ENCODE data around the gene ILDR1. TPM values are rescaled to one million over a fixed set of nuclear protein-coding genes. Genes with fewer than 3 reads are reported as not detected.

The ILDR1 gene
- total RNA-seq, 1 donor from 2014 or later, result 0.07 TPM

DNA sequence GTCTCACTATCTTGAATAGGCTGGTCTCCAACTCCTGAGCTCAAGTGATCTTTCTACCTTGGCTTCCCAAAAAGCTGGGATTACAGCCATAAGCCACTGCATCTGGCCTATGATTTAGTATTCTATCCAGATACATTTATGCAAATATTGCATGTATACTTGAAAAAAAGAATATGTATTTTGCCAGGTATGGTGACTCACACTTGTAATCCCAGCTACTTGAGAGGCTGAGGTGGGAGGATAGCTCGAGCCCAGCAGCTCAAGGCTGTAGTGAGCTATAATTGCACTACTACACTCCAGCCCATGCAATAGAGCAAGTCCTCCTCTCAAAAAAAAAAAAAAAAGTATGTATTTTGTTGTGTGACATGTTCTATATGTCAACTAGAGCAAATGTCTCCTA, 73.4 kb downstream of the ILDR1 start:
- Mint-ChIP-seq H3K4me1 (no peaks in the 10 kb centered on the region), H3K27ac (no peak overlapping the region), H3K4me3 (no peak overlapping the region), H3K9me3 (no peaks in the 10 kb centered on the region), H3K36me3 (no peaks in the 10 kb centered on the region), H3K27me3 (ENCODE audit: insufficient read depth, low read depth) (no peaks in the 10 kb centered on the region)
- Histone ChIP-seq H3K27ac (no peak overlapping the region), H3K27me3 (no peaks in the 10 kb centered on the region), H3K79me2 (ENCODE audit: low read depth) (no peaks in the 10 kb centered on the region), H3K9me3 (ENCODE audit: low read depth) (no peaks in the 10 kb centered on the region), H3K36me3 (no peaks in the 10 kb centered on the region), H3K4me2 (no peak overlapping the region), H2AFZ (replicated peaks) (no peak overlapping the region), H3K9ac (no peak overlapping the region), H3F3A (ENCODE audit: low read depth) (no peaks in the 10 kb centered on the region), H3K4me1 (no peaks in the 10 kb centered on the region), H4K20me1 (ENCODE audit: low read depth) (no peaks in the 10 kb centered on the region), H3K4me3 (no peak overlapping the region)
- TF ChIP-seq EZH2 (IDR thresholded peaks at IDR 0.05) (no peak), EZH2phosphoT487 (IDR thresholded peaks at IDR 0.05) (no peak)
- TF ChIP-seq, protein P1, sequence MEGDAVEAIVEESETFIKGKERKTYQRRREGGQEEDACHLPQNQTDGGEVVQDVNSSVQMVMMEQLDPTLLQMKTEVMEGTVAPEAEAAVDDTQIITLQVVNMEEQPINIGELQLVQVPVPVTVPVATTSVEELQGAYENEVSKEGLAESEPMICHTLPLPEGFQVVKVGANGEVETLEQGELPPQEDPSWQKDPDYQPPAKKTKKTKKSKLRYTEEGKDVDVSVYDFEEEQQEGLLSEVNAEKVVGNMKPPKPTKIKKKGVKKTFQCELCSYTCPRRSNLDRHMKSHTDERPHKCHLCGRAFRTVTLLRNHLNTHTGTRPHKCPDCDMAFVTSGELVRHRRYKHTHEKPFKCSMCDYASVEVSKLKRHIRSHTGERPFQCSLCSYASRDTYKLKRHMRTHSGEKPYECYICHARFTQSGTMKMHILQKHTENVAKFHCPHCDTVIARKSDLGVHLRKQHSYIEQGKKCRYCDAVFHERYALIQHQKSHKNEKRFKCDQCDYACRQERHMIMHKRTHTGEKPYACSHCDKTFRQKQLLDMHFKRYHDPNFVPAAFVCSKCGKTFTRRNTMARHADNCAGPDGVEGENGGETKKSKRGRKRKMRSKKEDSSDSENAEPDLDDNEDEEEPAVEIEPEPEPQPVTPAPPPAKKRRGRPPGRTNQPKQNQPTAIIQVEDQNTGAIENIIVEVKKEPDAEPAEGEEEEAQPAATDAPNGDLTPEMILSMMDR (IDR thresholded peaks at IDR 0.05), result no peak
- no peak for DNase-seq (ENCODE audit: low spot score)

DNA sequence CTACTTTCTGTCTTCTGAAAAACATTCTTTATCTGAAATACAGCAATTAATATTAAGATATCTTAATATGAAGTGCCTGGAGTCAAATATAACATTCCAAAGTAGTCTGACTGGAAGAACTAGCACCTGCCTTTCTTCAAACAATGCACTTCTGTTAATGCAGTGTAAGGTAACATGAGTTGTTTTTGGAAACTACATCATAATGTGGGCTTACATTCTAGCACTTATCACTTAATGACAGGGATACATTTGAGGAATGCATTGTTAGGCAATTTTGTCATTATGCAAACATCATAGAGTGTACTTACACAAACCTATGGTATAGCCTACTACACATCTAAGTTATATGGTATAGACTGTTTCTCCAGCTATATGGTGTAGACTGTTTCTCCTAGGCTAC, 78.6 kb downstream of the ILDR1 start:
- Histone ChIP-seq H4K20me1 (ENCODE audit: low read depth) (no peaks in the 10 kb centered on the region), H2AFZ (replicated peaks) (no peak overlapping the region), H3K9me3 (ENCODE audit: low read depth) (no peaks in the 10 kb centered on the region), H3K4me2 (no peak overlapping the region), H3K4me1 (no peaks in the 10 kb centered on the region), H3K36me3 (no peaks in the 10 kb centered on the region), H3K9ac (no peak overlapping the region), H3K27ac (no peak overlapping the region), H3F3A (ENCODE audit: low read depth) (no peaks in the 10 kb centered on the region), H3K4me3 (no peak overlapping the region), H3K27me3 (no peaks in the 10 kb centered on the region), H3K79me2 (ENCODE audit: low read depth) (no peaks in the 10 kb centered on the region)
- no peaks in the 10 kb centered on the region for H3K36me3 Mint-ChIP-seq
- TF ChIP-seq, protein P1 (IDR thresholded peaks at IDR 0.05), result no peak
- TF ChIP-seq EZH2phosphoT487 (IDR thresholded peaks at IDR 0.05) (no peak), EZH2 (IDR thresholded peaks at IDR 0.05) (no peak)
- no peak overlapping the region for H3K4me3 Mint-ChIP-seq
- no peaks in the 10 kb centered on the region for H3K27me3 Mint-ChIP-seq (ENCODE audit: insufficient read depth, low read depth)
- H3K4me1 Mint-ChIP-seq, result no peaks in the 10 kb centered on the region
- H3K27ac Mint-ChIP-seq, result no peak overlapping the region
- no peak for DNase-seq (ENCODE audit: low spot score)
- H3K9me3 Mint-ChIP-seq, result no peaks in the 10 kb centered on the region

DNA sequence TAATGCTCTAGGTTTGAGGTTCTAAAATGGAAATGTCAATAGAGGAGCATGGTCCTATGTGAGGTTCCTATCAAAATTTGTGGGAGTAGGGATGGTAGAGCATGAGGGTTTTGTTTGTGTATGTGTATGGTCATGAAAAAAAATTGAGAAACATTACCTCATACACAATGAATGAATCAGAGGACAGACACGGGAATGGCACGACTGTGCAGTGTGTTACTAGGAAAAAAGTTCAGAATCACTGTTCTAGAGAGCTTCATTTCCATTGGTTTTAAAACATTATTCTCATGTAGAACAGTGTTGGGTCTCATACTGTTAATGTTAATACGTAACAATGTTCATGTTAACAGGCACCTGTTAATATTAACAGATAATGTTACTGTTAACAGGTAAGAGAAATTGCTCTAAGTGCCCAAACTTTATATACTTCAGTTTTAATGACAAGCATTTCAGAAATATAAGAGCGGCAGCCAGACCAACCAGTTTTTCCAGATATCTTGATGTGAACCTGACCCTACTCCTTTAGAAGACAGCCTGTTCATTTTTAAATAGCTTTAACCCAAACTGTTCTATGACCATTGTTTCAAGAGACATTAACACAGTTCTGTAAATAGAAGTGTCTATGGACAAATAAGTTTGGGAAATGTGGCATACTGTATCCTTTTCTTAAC, 79.8 kb downstream of the ILDR1 start:
- Mint-ChIP-seq H3K27ac (no peak overlapping the region), H3K27me3 (ENCODE audit: insufficient read depth, low read depth) (no peaks in the 10 kb centered on the region), H3K4me1 (no peaks in the 10 kb centered on the region), H3K9me3 (no peaks in the 10 kb centered on the region), H3K36me3 (no peaks in the 10 kb centered on the region), H3K4me3 (no peak overlapping the region)
- H4K20me1 ChIP-seq (ENCODE audit: low read depth), result no peaks in the 10 kb centered on the region
- H3K4me1 ChIP-seq, result no peaks in the 10 kb centered on the region
- H2AFZ ChIP-seq (replicated peaks), result no peak overlapping the region
- no peak for DNase-seq (ENCODE audit: low spot score)
- H3K79me2 ChIP-seq (ENCODE audit: low read depth), result no peaks in the 10 kb centered on the region
- no peak overlapping the region for H3K27ac ChIP-seq
- no peak overlapping the region for H3K4me2 ChIP-seq
- H3K4me3 ChIP-seq, result no peak overlapping the region
- H3F3A ChIP-seq (ENCODE audit: low read depth), result no peaks in the 10 kb centered on the region
- no peaks in the 10 kb centered on the region for H3K9me3 ChIP-seq (ENCODE audit: low read depth)
- no peak overlapping the region for H3K9ac ChIP-seq
- TF ChIP-seq EZH2phosphoT487 (IDR thresholded peaks at IDR 0.05) (no peak), EZH2 (IDR thresholded peaks at IDR 0.05) (no peak)
- TF ChIP-seq, protein P1 (IDR thresholded peaks at IDR 0.05), result no peak
- no peaks in the 10 kb centered on the region for H3K36me3 ChIP-seq
- no peaks in the 10 kb centered on the region for H3K27me3 ChIP-seq
